H9 (cell line): ENCODE data around the gene ANO6. TPM values are rescaled to one million over a fixed set of nuclear protein-coding genes. Genes with fewer than 3 reads are reported as not detected.

ENCODE experiments used
- DNase-seq: peaks from one replicate; pipeline ENCODE4 v3.0.0-alpha.2; 2017
- H2AFZ ChIP-seq: one replicate; pipeline ENCODE4 v1.6.1; 2013; ENCODE audit warnings: mild to moderate bottlenecking, low read length, control low read depth, moderate library complexity
- H2AK5ac ChIP-seq: 2 replicates; pipeline ENCODE4 v1.6.1; 2013; ENCODE audit warnings: low read length, control low read depth, mixed read lengths; ENCODE audit not compliant: insufficient read length
- H2BK120ac ChIP-seq: one replicate; pipeline ENCODE4 v1.6.1; 2013; ENCODE audit warnings: low read depth, mild to moderate bottlenecking, low read length, control low read depth, inconsistent platforms; ENCODE audit not compliant: poor library complexity, severe bottlenecking
- H2BK12ac ChIP-seq: 2 replicates; pipeline ENCODE4 v1.6.1; 2013; ENCODE audit warnings: low read length, control low read depth, mixed read lengths, low read depth; ENCODE audit not compliant: insufficient read length
- H2BK15ac ChIP-seq: 2 replicates; pipeline ENCODE4 v1.6.1; 2013; ENCODE audit warnings: low read depth, low read length, control low read depth
- H2BK20ac ChIP-seq: one replicate; pipeline ENCODE4 v1.6.1; 2013; ENCODE audit warnings: low read depth, mild to moderate bottlenecking, low read length, control low read depth, inconsistent platforms; ENCODE audit not compliant: poor library complexity, severe bottlenecking
- H2BK5ac ChIP-seq: 2 replicates; pipeline ENCODE4 v1.6.1; 2013; ENCODE audit warnings: low read length, control low read depth, mixed read lengths; ENCODE audit not compliant: insufficient read length
- H3K14ac ChIP-seq: 2 replicates; pipeline ENCODE4 v1.6.1; 2013; ENCODE audit warnings: low read length, control low read depth; ENCODE audit not compliant: insufficient read depth
- H3K18ac ChIP-seq: 2 replicates; pipeline ENCODE4 v1.6.1; 2013; ENCODE audit warnings: low read depth, mild to moderate bottlenecking, mixed read lengths, low read length, control low read depth; ENCODE audit not compliant: insufficient read length
- H3K23ac ChIP-seq: 2 replicates; pipeline ENCODE4 v1.6.1; 2013; ENCODE audit warnings: low read length, control low read depth, mixed read lengths, low read depth; ENCODE audit not compliant: insufficient read length
- H3K23me2 ChIP-seq: 2 replicates; pipeline ENCODE4 v1.6.1; 2013; ENCODE audit warnings: low read depth, mild to moderate bottlenecking, mixed read lengths, low read length, control low read depth; ENCODE audit not compliant: insufficient read length, poor library complexity, severe bottlenecking
- H3K27ac ChIP-seq: 2 replicates; pipeline ENCODE4 v1.5.1; 2013; ENCODE audit warnings: low read length, control low read depth, mixed read lengths, low read depth; ENCODE audit not compliant: insufficient read length
- H3K27me3 ChIP-seq: 2 replicates; pipeline ENCODE4 v1.6.1; 2013; ENCODE audit warnings: low read length, control low read depth, inconsistent platforms; ENCODE audit not compliant: insufficient read depth
- H3K4ac ChIP-seq: 2 replicates; pipeline ENCODE4 v1.6.1; 2013; ENCODE audit warnings: low read depth, mild to moderate bottlenecking, control low read depth, inconsistent platforms, low read length, moderate library complexity
- H3K4me1 ChIP-seq: 2 replicates; pipeline ENCODE4 v1.6.1; 2013; ENCODE audit warnings: low read length, control low read depth, inconsistent platforms; ENCODE audit not compliant: insufficient read depth
- H3K4me2 ChIP-seq: 2 replicates; pipeline ENCODE4 v1.6.1; 2013; ENCODE audit warnings: low read length, control low read depth, mixed read lengths; ENCODE audit not compliant: insufficient read length, insufficient read depth
- H3K56ac ChIP-seq: 2 replicates; pipeline ENCODE4 v1.6.1; 2013; ENCODE audit warnings: low read depth, mild to moderate bottlenecking, mixed read lengths, low read length, control low read depth; ENCODE audit not compliant: insufficient read length
- H3K79me1 ChIP-seq: 2 replicates; pipeline ENCODE4 v1.6.1; 2013; ENCODE audit warnings: low read depth, mild to moderate bottlenecking, moderate library complexity, low read length, control low read depth, inconsistent platforms; ENCODE audit not compliant: insufficient read depth, poor library complexity, severe bottlenecking
- H3K79me2 ChIP-seq: 2 replicates; pipeline ENCODE4 v1.6.1; 2013; ENCODE audit warnings: low read length, control low read depth, inconsistent platforms; ENCODE audit not compliant: insufficient read depth
- H3K9ac ChIP-seq: 2 replicates; pipeline ENCODE4 v1.6.1; 2013; ENCODE audit warnings: low read length, control low read depth, mixed read lengths; ENCODE audit not compliant: insufficient read length; ENCODE audit errors: extremely low read depth
- H3K9me3 ChIP-seq: one replicate; pipeline ENCODE4 v1.6.1; 2013; ENCODE audit warnings: low read depth, low read length, inconsistent platforms; ENCODE audit not compliant: control insufficient read depth
- H3T11ph ChIP-seq: one replicate; pipeline ENCODE4 v1.6.1; 2013; ENCODE audit warnings: mild to moderate bottlenecking, low read length, control low read depth, inconsistent platforms
- H4K20me1 ChIP-seq: one replicate; pipeline ENCODE4 v1.6.1; 2013; ENCODE audit not compliant: control insufficient read depth, insufficient read length, insufficient read depth
- H4K5ac ChIP-seq: 2 replicates; pipeline ENCODE4 v1.6.1; 2013; ENCODE audit warnings: low read depth, mild to moderate bottlenecking, mixed read lengths, low read length, control low read depth; ENCODE audit not compliant: insufficient read length
- H4K8ac ChIP-seq: replicated peaks from 2 replicates; pipeline ENCODE4 v1.6.1; 2013; ENCODE audit warnings: low read length, control low read depth, mixed read lengths, low read depth; ENCODE audit not compliant: insufficient read length
- H4K91ac ChIP-seq: 2 replicates; pipeline ENCODE4 v1.6.1; 2013; ENCODE audit warnings: low read depth, mild to moderate bottlenecking, moderate library complexity, mixed read lengths, low read length, control low read depth; ENCODE audit not compliant: insufficient read length
- H3K27ac Mint-ChIP-seq, 3 experiments: 2 replicates in 2 of 3; 3 replicates in 1 of 3; pipeline ENCODE4 v1.8.0; 2020 to 2021; ENCODE audit warnings: mixed read lengths in 3 of 3, mild to moderate bottlenecking in 1 of 3, moderate library complexity in 1 of 3
- H3K27me3 Mint-ChIP-seq: 2 replicates; pipeline ENCODE4 v1.8.0; 2021; ENCODE audit warnings: low read depth, mild to moderate bottlenecking, moderate library complexity, mixed read lengths
- H3K36me3 Mint-ChIP-seq, 3 experiments: 2 replicates in 2 of 3; 3 replicates in 1 of 3; pipeline ENCODE4 v1.8.0; 2020 to 2021; ENCODE audit warnings: low read depth in 3 of 3, mixed read lengths in 3 of 3; ENCODE audit not compliant: insufficient read depth in 1 of 3
- H3K4me1 Mint-ChIP-seq, 2 experiments: 2 replicates each; pipeline ENCODE4 v1.8.0; 2020; ENCODE audit warnings: mixed read lengths in 2 of 2
- H3K4me3 Mint-ChIP-seq, 2 experiments: 2 replicates in 1 of 2; 3 replicates in 1 of 2; pipeline ENCODE4 v1.8.0; 2020 to 2021; ENCODE audit warnings: mild to moderate bottlenecking in 2 of 2, mixed read lengths in 2 of 2, moderate library complexity in 1 of 2
- H3K9me3 Mint-ChIP-seq, 2 experiments: 2 replicates in 1 of 2; 3 replicates in 1 of 2; pipeline ENCODE4 v1.8.0; 2020; ENCODE audit warnings: mild to moderate bottlenecking in 2 of 2, mixed read lengths in 2 of 2, moderate library complexity in 1 of 2
- CTCF ChIP-seq: fragments of 200-600 bp; sonication (generic); conservative IDR thresholded peaks from 3 replicates; pipeline ENCODE4 v1.8.0; 2021; ENCODE audit warnings: antibody characterized with exemption, mild to moderate bottlenecking
- WGBS: extraction: QIAGEN DNeasy Blood & Tissue Kit; methylation state at CpG from one replicate; pipeline ENCODE4 v1.1.7; 2013; ENCODE audit warnings: missing lambda C conversion rate, low lambda C conversion rate, mixed read lengths; ENCODE audit not compliant: insufficient read length; ENCODE audit errors: extremely low coverage; 5-methylcytosine and 5-hydroxymethylcytosine counted together
- total RNA-seq: library from RNA; stranded (reverse); gene quantifications from 2 replicates; pipeline ENCODE4 v1.2.1, GENCODE V29; 2021

ANO6 gene
- total RNA-seq, 1 experiment from 2014 or later = 24.3 TPM

DNA sequence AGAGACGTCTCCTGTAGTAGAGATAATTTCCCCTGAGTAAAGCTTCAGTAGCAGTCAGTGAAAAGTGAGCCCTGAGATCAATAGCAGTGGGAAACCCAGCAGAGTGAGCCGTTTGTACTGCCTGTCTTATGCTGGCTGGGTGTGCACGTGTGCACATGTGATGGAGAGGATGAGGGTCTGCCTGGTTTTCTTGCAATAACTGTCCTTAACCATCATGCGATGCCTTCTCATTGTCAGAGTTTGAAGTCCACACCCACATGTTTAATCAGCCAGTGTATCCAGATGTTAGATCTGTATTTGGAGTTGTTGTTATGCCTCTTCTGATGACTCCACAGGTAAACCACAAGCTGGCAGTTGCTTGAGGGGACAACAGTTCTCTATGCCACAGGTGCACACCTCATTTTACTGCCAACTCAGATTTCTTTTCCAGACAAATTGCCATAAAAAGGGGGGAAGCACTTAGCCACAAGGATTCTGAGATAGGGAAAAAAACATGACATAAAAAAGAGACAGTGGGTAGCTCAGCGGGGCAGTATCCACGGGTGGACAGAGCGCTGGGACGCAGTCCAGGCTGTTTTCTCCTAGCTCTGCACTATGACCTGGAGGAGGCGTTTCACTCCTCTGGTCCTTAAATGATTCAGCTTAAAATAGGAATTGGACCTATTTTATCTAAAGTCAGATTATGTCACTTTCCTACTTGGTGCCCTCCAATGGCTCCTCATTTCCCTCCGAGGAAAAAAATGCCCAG is 192.3 kb downstream of the ANO6 start:
- WGBS = no CpG with 5 or more reads among the region's 10 CpGs
- H2BK120ac ChIP-seq = no peak overlapping the region

More for the DNA sequence above, 192.3 kb downstream of the ANO6 start:
- no peak overlapping the region for H3K14ac ChIP-seq
- no peak overlapping the region for H2BK5ac ChIP-seq
- TF ChIP-seq CTCF = no peak
- no peak overlapping the region for H2AFZ ChIP-seq
- no peak overlapping the region for H4K5ac ChIP-seq
- no peak overlapping the region for H3T11ph ChIP-seq
- no peak overlapping the region for H3K27ac ChIP-seq
- no peak overlapping the region for H3K4ac ChIP-seq
- no peak overlapping the region for H3K56ac ChIP-seq
- Mint-ChIP-seq H3K27ac (no peak overlapping the region; a peak in 1 of 7 replicates), H3K36me3 (peaks cover 5 to 36% (median 33%) of the 10 kb centered on the region in 3 experiments; a peak in 5 of 7 replicates), H3K4me3 (no peak overlapping the region), H3K4me1 (no peaks in the 10 kb centered on the region), H3K9me3 (no peaks in the 10 kb centered on the region), H3K27me3 (no peaks in the 10 kb centered on the region)
- H2BK15ac ChIP-seq = no peak overlapping the region
- no peak overlapping the region for H3K4me2 ChIP-seq
- H3K79me2 ChIP-seq = no peaks in the 10 kb centered on the region
- no peaks in the 10 kb centered on the region; the same call in 1 of the 2 replicates for H3K27me3 ChIP-seq
- H3K9me3 ChIP-seq = no peaks in the 10 kb centered on the region
- H3K23me2 ChIP-seq = no peaks in the 10 kb centered on the region
- H3K79me1 ChIP-seq = no peaks in the 10 kb centered on the region
- no peak overlapping the region for H3K9ac ChIP-seq
- no peak overlapping the region for H2AK5ac ChIP-seq
- H4K20me1 ChIP-seq = no peaks in the 10 kb centered on the region
- no peak for DNase-seq
- no peak overlapping the region for H4K8ac ChIP-seq
- no peak overlapping the region for H3K23ac ChIP-seq
- H2BK12ac ChIP-seq = no peak overlapping the region
- no peaks in the 10 kb centered on the region for H3K4me1 ChIP-seq
- H3K18ac ChIP-seq = no peak overlapping the region
- no peak overlapping the region for H2BK20ac ChIP-seq
- no peak overlapping the region for H4K91ac ChIP-seq
